Activated CD8-positive, alpha-beta memory T cell treated with anti-CD3 and anti-CD28 coated beads, Interleukin-2, amount 50 U/mL, for 1 hour (primary cell): ENCODE results near the gene KIF12.

Experiments used
- DNase-seq: peaks from one replicate; pipeline ENCODE4 v3.0.0-alpha.2; 2020; ENCODE audit errors: extremely low read depth

The KIF12 gene

DNA sequence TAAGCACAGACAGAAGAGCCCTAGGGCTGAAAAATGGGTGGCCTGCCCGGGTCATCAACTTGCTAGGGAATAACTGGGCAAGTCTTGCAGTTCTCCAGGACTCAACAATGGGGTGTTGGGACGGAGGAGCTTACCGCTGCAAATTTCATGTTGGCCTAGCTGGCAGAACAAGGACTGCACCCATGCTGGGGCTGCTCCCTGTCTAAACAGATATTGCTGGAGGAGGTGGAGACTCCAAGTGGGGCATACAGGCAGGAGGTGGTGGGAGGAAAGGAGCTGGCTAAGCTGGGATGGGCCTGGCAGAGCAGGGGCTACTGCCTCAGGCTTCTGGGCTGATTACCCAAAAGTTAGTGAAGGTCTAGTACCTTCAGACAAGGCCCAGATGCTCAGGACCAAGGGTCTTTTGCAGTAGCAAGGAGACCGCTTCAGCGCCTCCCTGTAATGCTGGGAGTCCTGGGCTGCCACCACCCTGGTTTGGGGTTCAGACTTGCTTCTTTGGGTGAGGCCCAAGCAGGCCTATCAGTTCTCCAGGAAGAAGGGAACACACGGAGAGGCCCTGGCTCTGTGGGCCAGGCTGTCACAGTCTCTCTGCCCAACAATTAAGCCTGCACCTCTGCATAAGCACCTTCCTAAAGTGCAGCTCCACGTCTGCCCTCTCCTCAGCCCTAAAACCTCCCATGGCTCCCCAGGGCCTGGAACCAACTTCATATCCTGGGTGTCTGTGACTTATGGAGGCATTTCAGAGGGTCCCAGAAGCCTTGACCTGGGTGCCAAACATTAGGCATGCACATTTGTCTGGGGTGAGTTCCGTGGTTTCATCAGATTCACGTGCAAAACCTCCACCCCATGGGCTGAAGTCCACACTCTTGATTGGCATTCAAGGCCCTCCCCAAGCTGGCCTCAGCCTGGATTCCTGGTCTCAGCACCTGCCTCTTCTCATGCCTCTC, 24.2 kb upstream of the KIF12 start:
- no peak for DNase-seq

- no peak for DNase-seq
Measured at GRCh38 chr9:114122136-114123027, 23.3 kb upstream of the KIF12 start.

- no peak for DNase-seq
Measured at GRCh38 chr9:114121227-114122135, 22.4 kb upstream of the KIF12 start.

- DNase-seq: no peak
Measured at GRCh38 chr9:114120192-114121014, 21.3 kb upstream of the KIF12 start.

DNA sequence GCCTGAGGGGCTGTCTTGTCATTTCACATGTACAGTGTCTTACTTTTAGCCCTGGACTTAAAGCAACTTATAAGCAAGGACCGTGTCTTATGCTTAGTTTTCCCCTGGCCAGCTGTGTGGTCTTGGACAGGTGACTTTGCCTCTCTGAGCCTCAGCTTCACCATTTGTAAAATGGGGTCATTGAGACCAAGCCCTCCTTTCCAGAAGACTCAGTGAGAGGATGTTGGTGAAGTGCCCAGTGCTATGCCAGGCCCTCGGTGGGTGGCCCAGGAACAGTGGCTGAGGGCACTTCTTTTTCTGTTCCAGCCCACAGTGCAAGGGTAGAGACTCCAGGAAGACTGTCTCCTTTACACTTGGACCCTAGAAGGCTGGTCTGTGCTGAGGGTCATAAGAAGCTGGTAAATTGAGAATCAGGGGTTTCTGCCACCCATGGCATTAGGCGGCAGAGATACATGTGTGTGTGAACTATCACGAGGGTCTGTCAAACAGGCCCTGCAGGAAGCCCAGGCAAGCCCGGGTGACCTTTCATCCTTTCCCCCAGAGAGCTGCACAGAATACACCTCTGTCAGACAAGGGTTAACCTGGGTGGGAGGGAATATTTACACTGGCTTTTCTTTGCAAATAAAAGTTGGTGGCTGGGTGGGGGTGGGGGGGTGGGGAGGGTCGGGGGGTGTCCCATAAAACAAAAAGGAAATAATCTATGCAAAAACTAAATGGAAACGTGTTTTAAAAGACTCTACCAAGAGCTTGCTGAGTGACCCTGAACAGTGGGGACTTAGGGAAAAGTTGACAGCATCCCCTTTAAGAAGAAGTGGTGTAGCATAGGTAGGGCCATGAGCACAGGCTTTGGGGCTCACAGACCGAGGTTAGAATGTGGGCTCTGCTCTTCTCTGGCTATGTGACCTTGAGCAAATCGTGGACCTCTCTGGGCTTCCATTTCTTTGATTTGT, 20.4 kb upstream of the KIF12 start:
- no peak for DNase-seq

DNA sequence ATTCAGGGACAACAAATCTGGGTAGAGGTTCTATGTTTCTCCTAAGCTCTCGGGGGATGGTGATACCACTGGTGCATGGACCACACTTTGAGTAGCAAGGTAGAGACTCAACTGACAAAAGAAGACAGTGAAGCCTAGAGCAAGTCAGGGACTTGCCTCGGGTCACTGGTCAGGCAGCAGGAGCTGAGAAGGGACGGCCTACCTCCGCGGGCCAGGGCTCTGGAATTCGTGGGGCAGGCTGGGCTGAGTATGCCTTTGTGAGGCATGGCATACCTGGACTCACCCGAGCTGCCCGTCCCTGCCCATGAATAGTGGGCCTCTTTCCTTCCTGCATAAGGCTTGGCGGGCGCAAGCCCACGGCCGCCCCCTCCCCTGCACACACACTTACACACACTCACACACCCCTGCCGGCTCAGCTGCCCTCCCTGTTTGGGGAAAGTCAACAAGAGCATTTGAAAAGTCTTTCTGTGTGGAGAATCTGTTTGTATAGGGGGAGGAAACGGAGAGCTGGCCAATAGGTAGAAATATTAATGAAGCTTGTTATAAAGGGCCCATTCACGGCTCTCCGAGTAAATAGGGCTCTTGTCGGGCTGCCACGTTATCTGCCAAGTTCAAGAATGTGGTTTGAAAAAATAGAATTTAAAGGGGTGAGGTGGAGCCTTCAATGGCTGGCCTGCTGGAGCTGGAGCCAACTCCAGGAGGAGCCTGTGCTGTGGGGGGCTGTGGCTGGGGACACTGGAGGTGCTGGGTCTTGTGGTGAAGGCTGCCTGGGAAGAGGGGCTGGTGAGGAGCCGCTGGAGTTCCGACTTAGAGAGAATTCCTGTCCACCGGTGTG, 19.1 kb upstream of the KIF12 start:
- no peak for DNase-seq

- DNase-seq: no peak
Measured at GRCh38 chr9:114117614-114117995, 18.5 kb upstream of the KIF12 start.

- no peak for DNase-seq
Measured at GRCh38 chr9:114116126-114116747, 17.1 kb upstream of the KIF12 start.

- no peak for DNase-seq
Measured at GRCh38 chr9:114115654-114116125, 16.6 kb upstream of the KIF12 start.

DNA sequence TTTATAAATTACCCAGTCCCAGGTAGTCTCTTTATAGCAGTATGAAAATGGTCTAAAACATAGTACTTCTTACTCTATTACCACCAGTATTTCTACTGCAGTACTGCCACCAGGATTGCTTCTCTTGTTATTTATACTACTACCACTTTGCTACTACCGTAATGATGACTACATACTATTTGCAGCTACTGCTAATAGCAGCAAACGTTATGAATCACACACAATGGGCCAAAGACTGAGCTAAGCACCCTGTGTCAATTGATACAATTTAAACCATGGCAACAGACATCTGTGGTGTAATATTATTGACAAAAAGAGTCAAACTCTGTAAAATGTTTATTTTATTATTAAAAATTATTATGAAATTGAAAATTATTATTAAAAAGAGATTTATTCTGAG, 15.3 kb upstream of the KIF12 start:
- DNase-seq: no peak

GRCh38 chr9:114112778-114113584, 13.9 kb upstream of the KIF12 start:
- no peak for DNase-seq

GRCh38 chr9:114112325-114112724, 13.2 kb upstream of the KIF12 start:
- no peak for DNase-seq

GRCh38 chr9:114110180-114110579, 11.1 kb upstream of the KIF12 start:
- DNase-seq: no peak

GRCh38 chr9:114109124-114109523, 10.0 kb upstream of the KIF12 start:
- DNase-seq: no peak

DNA sequence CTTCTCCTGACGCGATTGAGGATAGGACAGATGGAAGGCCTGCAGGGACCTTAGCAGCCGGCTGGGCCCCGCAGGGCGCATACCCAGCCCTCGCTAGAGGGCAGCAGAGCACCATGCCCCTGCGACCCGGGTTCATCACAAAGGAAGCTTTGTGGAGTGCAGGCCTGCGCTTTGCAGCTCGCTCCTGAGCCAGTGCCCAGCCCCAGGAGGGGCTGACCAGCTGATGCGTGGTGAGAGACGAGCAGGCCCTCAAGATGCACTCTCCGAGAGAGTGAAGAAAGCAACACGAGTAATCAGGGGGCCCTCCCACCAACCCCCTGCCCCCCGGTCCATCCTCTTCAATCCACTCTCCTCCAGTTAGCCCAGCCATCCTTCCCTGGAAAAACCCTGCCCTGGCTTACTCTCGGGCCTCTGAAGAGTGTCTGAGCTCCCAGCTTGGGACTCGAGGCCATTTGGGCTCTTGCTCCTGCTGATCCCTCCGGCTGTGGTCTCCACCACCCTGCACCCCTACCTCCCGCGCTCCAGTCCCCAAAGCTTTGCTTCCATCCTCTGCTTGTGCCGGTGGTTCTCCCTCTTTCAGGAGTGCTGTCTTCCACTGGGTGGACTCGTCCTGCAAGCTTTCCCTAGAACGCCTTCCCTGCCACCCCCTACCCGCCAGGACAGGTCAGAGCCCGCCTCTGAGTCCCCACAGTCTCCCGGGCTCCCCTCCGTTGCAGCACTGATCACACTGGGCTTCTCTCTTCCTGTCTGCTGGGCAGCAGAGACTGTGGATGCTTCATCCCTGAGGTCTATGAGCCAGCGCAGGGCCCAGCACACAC, 9.1 kb upstream of the KIF12 start:
- DNase-seq: no peak

GRCh38 chr9:114107286-114108001, 8.4 kb upstream of the KIF12 start:
- DNase-seq: no peak
